Peyer's patch (tissue), 4 donors: Measurements from ENCODE around the gene KLHL25. TPM values are rescaled to one million over a fixed set of nuclear protein-coding genes. Genes with fewer than 3 reads are reported as not detected.
A peak's percentile ranks its signal among the peaks of the same experiment; 100 is the strongest.

Experiments
- DNase-seq, 3 donors: peaks; one replicate each; pipeline ENCODE4 v3.0.0-alpha.2; 2017 to 2019
- H3K27ac ChIP-seq, 4 donors: fragments of 200-600 bp; sonication (generic); one replicate each; pipeline ENCODE4 v1.5.1; 2016 to 2019
- H3K27me3 ChIP-seq, 2 donors: fragments of 200-600 bp; sonication (generic); one replicate each; pipeline ENCODE4 v1.5.1; 2019
- H3K36me3 ChIP-seq, 3 donors: fragments of 200-600 bp; sonication (generic); one replicate each; pipeline ENCODE4 v1.5.1; 2016 to 2019
- H3K4me1 ChIP-seq, 4 donors: fragments of 200-600 bp; sonication (generic); one replicate each; pipeline ENCODE4 v1.5.1; 2016 to 2019
- H3K4me3 ChIP-seq, 4 donors: fragments of 200-600 bp; sonication (generic); 1 replicate in 3 of 4; 2 replicates in 1 of 4; pipeline ENCODE4 v1.5.1; 2016 to 2019; ENCODE audit warnings: mild to moderate bottlenecking in 1 of 4
- H3K9me3 ChIP-seq, 4 donors: fragments of 200-600 bp; sonication (generic); one replicate each; pipeline ENCODE4 v1.5.1; 2016 to 2019; ENCODE audit warnings: mild to moderate bottlenecking in 1 of 4
- POLR2A ChIP-seq, 2 donors: fragments of 450-650 bp; IDR thresholded peaks; one replicate each; pipeline ENCODE4 v1.5.1; 2017; ENCODE audit warnings: antibody characterized with exemption in 2 of 2, mild to moderate bottlenecking in 2 of 2, moderate library complexity in 2 of 2
- total RNA-seq, 4 donors: library from RNA; depleted of rRNA; stranded (reverse); fragments of >200 nt; gene quantifications; one replicate each; pipeline ENCODE4 v1.1.0, GENCODE V29; 2016
- TF ChIP-seq, protein P1 (sequence below), 6 experiments: fragments of 450-650 bp in 4 of 6; fragments of 200-600 bp in 2 of 6; sonication (generic) in 1 of 6; IDR thresholded peaks; one replicate each; pipeline ENCODE4 v1.5.1; 2017 to 2019; ENCODE audit warnings: antibody characterized with exemption in 6 of 6, mild to moderate bottlenecking in 3 of 6, moderate library complexity in 1 of 6

KLHL25 gene
- total RNA-seq, 4 donors from 2014 or later, result 9.9 to 23.6 (median 17.2) TPM

DNA sequence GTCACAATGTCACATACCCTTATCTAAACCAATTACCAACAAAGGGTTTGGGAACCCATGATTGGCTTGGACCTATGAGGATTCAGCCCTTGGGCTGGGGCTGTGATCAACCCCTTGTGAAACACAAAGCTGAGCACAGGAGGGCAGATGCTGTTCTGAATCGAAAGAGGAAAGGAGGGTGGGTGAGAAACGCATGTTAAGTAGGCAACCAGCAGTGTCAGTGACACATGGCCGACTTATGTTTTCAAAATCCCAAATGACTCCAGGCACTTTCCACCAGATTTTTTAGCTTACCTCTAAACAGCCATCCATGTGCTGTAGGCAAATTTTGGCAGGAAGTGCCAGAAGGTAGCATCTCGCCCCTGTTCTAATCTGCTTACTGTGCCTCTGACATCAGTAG lies 34.1 kb upstream of the KLHL25 start:
- no peak for DNase-seq
- Histone ChIP-seq H3K27ac (no peak overlapping the region), H3K4me1 (peaks cover 0 to 18% (median 0%) of the 10 kb centered on the region in 4 donors), H3K36me3 (no peaks in the 10 kb centered on the region), H3K9me3 (no peaks in the 10 kb centered on the region), H3K27me3 (no peaks in the 10 kb centered on the region), H3K4me3 (no peak overlapping the region)
- TF ChIP-seq, protein P1, sequence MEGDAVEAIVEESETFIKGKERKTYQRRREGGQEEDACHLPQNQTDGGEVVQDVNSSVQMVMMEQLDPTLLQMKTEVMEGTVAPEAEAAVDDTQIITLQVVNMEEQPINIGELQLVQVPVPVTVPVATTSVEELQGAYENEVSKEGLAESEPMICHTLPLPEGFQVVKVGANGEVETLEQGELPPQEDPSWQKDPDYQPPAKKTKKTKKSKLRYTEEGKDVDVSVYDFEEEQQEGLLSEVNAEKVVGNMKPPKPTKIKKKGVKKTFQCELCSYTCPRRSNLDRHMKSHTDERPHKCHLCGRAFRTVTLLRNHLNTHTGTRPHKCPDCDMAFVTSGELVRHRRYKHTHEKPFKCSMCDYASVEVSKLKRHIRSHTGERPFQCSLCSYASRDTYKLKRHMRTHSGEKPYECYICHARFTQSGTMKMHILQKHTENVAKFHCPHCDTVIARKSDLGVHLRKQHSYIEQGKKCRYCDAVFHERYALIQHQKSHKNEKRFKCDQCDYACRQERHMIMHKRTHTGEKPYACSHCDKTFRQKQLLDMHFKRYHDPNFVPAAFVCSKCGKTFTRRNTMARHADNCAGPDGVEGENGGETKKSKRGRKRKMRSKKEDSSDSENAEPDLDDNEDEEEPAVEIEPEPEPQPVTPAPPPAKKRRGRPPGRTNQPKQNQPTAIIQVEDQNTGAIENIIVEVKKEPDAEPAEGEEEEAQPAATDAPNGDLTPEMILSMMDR (IDR thresholded peaks at IDR 0.05), result no peak
- TF ChIP-seq POLR2A (IDR thresholded peaks at IDR 0.05), result no peak

DNA sequence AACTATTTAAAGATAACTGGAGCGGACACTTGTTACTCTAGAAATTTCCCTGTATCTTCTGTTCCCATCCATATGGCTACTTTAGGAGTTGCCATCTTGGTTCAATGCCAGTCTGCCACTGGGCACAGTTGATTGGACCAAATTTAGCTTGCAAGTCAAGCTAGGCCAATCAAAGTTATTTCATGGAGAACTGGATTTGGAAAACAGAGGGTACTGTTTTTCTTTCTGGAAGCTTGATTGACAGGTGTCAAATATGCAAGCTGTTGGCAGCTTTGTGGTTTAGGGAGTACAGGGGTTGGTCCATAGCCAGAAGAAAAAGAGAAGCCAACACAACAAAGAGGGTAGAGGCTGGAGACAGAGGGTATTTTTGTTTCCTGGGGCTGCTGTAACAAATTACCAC lies 33.4 kb upstream of the KLHL25 start:
- no peak for TF ChIP-seq POLR2A (IDR thresholded peaks at IDR 0.05)
- TF ChIP-seq, protein P1 (IDR thresholded peaks at IDR 0.05), result no peak
- H3K27ac ChIP-seq, result no peak overlapping the region
- no peaks in the 10 kb centered on the region for H3K9me3 ChIP-seq
- H3K27me3 ChIP-seq, result no peaks in the 10 kb centered on the region
- no peak overlapping the region for H3K4me3 ChIP-seq
- H3K4me1 ChIP-seq, result peaks cover 0 to 18% (median 0%) of the 10 kb centered on the region in 4 donors
- no peaks in the 10 kb centered on the region for H3K36me3 ChIP-seq
- no peak for DNase-seq

GRCh38 chr15:85826756-85827515 lies 32.2 kb upstream of the KLHL25 start:
- no peak for TF ChIP-seq POLR2A (IDR thresholded peaks at IDR 0.05)
- TF ChIP-seq, protein P1 (IDR thresholded peaks at IDR 0.05), result no peak
- Histone ChIP-seq H3K9me3 (no peaks in the 10 kb centered on the region), H3K4me1 (peaks cover 0 to 18% (median 0%) of the 10 kb centered on the region in 4 donors), H3K27ac (no peak overlapping the region), H3K4me3 (no peak overlapping the region), H3K27me3 (no peaks in the 10 kb centered on the region), H3K36me3 (no peaks in the 10 kb centered on the region)
- DNase-seq, result no peak

- Histone ChIP-seq H3K9me3 (no peaks in the 10 kb centered on the region), H3K36me3 (no peaks in the 10 kb centered on the region), H3K4me1 (peaks cover 0 to 8% (median 0%) of the 10 kb centered on the region in 4 donors), H3K27me3 (no peaks in the 10 kb centered on the region), H3K4me3 (no peak overlapping the region), H3K27ac (peak overlapping the region in 1 of 4 donors; percentile 65)
- no peak for TF ChIP-seq POLR2A (IDR thresholded peaks at IDR 0.05)
- TF ChIP-seq, protein P1 (IDR thresholded peaks at IDR 0.05), result no peak
- no peak for DNase-seq
Measured at GRCh38 chr15:85825719-85826118, 31.0 kb upstream of the KLHL25 start.

DNA sequence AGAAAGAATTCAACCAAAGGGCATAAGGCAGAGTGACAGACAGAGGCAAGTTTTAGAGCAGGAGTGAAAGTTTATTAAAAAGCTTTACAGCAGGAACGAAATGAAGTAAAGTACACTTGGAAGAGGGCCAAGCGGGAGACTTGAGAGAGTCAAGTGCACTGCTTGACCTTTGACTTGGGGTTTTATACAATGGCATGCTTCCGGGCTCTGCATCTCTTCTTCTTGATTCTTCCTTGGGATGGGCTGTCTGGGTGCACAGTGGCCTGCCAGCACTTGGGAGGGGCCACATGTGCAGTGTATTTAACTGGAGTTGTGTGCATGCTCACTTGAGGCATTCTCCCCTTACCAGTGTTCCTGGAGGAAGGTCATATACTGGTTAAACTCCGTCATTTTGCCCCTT lies 30.4 kb upstream of the KLHL25 start:
- no peak for TF ChIP-seq POLR2A (IDR thresholded peaks at IDR 0.05)
- TF ChIP-seq, protein P1 (IDR thresholded peaks at IDR 0.05), result no peak
- DNase-seq, result peak in 2 of 3 donors; percentile 70 to 79
- Histone ChIP-seq H3K27ac (peak overlapping the region in 2 of 4 donors; percentile 59 to 65), H3K4me1 (peaks cover 0 to 8% (median 0%) of the 10 kb centered on the region in 4 donors), H3K36me3 (no peaks in the 10 kb centered on the region), H3K27me3 (no peaks in the 10 kb centered on the region), H3K4me3 (no peak overlapping the region), H3K9me3 (no peaks in the 10 kb centered on the region)
